ENCODE data around the gene FCF1. TPM values are rescaled to one million over a fixed set of nuclear protein-coding genes. Genes with fewer than 3 reads are reported as not detected.

Gene FCF1
- total and polyA plus RNA-seq, 2 donors from 2014 or later: 19.7 to 49.6 TPM

DNA sequence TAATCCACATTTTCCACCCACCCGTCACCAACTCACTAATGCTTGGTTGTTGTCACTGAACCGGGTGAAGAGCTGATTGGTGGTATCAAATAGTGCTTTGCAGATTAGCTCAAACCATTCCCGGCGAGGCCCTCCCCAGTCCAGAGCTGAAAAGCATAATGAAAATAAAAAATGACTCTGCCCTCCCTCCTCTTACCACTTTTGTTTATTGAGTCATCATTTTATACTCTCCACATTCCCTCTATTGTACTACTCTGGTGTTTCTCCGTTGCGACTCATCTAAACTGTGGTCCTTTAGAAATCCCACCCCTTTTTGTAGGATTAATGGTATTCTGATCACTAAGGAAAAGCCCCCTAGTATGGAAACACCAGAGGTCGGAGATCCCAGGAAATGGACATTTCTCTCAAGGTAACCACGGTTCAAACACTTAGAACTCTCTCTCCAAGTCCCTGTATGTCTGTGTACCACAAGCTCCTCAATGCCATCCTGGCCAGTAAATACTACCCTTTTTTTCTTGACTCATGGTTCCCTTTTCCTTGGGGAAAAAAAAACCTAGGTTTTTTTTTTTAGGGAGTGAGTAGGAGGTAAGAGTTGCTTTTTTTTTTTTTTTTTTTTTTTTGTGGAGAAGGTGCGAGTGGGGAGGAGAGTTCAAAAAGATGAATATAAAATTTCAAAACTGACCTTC lies 42.1 kb upstream of the FCF1 start:
- no peak overlapping the region for H3K27ac ChIP-seq (ENCODE audit: low read depth in 2 of 2, low read length in 2 of 2)
- intact Hi-C loops (cut with DNase I): no loop called here
- FAIRE-seq (no peak), DNase-seq (no peak)
- H3K27me3 ChIP-seq (ENCODE audit: control insufficient read depth, insufficient read depth, low read length): no peaks in the 10 kb centered on the region
- H3K4me3 ChIP-seq (ENCODE audit: low read length in 3 of 3): no peak overlapping the region
- TF ChIP-seq, protein P1, sequence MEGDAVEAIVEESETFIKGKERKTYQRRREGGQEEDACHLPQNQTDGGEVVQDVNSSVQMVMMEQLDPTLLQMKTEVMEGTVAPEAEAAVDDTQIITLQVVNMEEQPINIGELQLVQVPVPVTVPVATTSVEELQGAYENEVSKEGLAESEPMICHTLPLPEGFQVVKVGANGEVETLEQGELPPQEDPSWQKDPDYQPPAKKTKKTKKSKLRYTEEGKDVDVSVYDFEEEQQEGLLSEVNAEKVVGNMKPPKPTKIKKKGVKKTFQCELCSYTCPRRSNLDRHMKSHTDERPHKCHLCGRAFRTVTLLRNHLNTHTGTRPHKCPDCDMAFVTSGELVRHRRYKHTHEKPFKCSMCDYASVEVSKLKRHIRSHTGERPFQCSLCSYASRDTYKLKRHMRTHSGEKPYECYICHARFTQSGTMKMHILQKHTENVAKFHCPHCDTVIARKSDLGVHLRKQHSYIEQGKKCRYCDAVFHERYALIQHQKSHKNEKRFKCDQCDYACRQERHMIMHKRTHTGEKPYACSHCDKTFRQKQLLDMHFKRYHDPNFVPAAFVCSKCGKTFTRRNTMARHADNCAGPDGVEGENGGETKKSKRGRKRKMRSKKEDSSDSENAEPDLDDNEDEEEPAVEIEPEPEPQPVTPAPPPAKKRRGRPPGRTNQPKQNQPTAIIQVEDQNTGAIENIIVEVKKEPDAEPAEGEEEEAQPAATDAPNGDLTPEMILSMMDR (IDR thresholded peaks at IDR 0.05; ENCODE audit: borderline replicate concordance, extremely low read depth, insufficient read depth): no peak
- no peak overlapping the region for H3K9ac ChIP-seq (ENCODE audit: low read length in 3 of 3)
- H3K4me1 ChIP-seq (ENCODE audit: control insufficient read depth in 2 of 3, insufficient read depth in 2 of 3, low read depth in 1 of 3, low read length in 3 of 3): no peaks in the 10 kb centered on the region
- H3K9me3 ChIP-seq (ENCODE audit: control insufficient read depth in 2 of 3, insufficient read depth in 1 of 3, low read length in 3 of 3): no peaks in the 10 kb centered on the region
- peaks cover 5 to 67% (median 34%) of the 10 kb centered on the region in 3 donors for H3K36me3 ChIP-seq (ENCODE audit: control insufficient read depth in 2 of 3, insufficient read depth in 3 of 3, low read length in 3 of 3)

DNA sequence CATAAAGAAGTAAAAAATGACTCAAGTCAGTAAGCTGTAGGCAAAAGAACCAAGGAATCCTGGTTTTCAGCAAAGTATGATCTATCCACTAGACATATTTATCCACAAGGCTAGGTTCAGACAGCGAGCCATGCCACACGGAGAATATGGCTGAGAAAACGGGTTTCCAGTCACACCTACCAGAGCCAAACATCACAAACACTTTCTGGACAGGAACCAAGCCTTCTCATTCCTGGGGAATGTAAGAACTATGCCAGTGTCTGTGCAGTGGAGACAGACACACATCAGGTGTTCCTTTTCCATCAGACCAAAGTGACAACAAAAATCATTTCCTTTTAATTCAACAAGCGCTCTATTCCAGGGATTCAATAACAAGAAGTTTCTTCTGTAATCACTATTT lies 41.2 kb upstream of the FCF1 start:
- no peak for FAIRE-seq

DNA sequence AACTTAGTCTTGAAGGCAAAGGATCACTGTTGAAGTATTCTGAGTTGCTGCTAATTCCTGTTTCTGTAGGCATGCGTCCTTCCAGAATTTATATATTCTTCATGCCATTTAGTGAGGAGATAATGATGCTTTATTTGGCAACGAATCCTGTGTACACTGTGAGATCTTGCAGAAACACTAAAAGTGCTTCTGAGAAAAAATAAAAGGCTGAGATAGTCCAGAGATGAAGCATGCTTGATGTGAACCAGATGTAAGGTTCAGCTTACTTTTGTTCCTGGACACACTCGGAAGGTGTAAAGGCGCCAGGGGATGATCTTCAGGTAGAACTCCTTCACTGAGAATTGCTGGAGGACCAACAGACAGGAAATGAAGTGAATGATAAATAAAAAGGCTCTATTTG lies 39.2 kb upstream of the FCF1 start:
- H3K4me1 ChIP-seq (ENCODE audit: control insufficient read depth in 2 of 3, insufficient read depth in 2 of 3, low read depth in 1 of 3, low read length in 3 of 3): no peaks in the 10 kb centered on the region
- intact Hi-C loops (cut with DNase I): no loop called here

More for the DNA sequence above, 41.2 kb upstream of the FCF1 start:
- Histone ChIP-seq H3K9me3 (ENCODE audit: control insufficient read depth in 2 of 3, insufficient read depth in 1 of 3, low read length in 3 of 3) (no peaks in the 10 kb centered on the region), H3K27me3 (ENCODE audit: control insufficient read depth, insufficient read depth, low read length) (no peaks in the 10 kb centered on the region), H3K4me1 (ENCODE audit: control insufficient read depth in 2 of 3, insufficient read depth in 2 of 3, low read depth in 1 of 3, low read length in 3 of 3) (no peaks in the 10 kb centered on the region), H3K27ac (ENCODE audit: low read depth in 2 of 2, low read length in 2 of 2) (no peak overlapping the region), H3K36me3 (ENCODE audit: control insufficient read depth in 2 of 3, insufficient read depth in 3 of 3, low read length in 3 of 3) (peaks cover 5 to 73% (median 40%) of the 10 kb centered on the region in 3 donors), H3K9ac (ENCODE audit: low read length in 3 of 3) (no peak overlapping the region), H3K4me3 (ENCODE audit: low read length in 3 of 3) (no peak overlapping the region)
- TF ChIP-seq, protein P1 (IDR thresholded peaks at IDR 0.05; ENCODE audit: borderline replicate concordance, extremely low read depth, insufficient read depth): no peak
- intact Hi-C loops (cut with DNase I): no loop called here
- no peak for DNase-seq

More for the DNA sequence above, 39.2 kb upstream of the FCF1 start:
- no peak overlapping the region for H3K27ac ChIP-seq (ENCODE audit: low read depth in 2 of 2, low read length in 2 of 2)
- TF ChIP-seq, protein P1 (IDR thresholded peaks at IDR 0.05; ENCODE audit: borderline replicate concordance, extremely low read depth, insufficient read depth): no peak
- no peak overlapping the region for H3K4me3 ChIP-seq (ENCODE audit: low read length in 3 of 3)
- H3K36me3 ChIP-seq (ENCODE audit: control insufficient read depth in 2 of 3, insufficient read depth in 3 of 3, low read length in 3 of 3): peaks cover 5 to 56% (median 34%) of the 10 kb centered on the region in 3 donors
- no peak overlapping the region for H3K9ac ChIP-seq (ENCODE audit: low read length in 3 of 3)
- no peaks in the 10 kb centered on the region for H3K27me3 ChIP-seq (ENCODE audit: control insufficient read depth, insufficient read depth, low read length)
- no peaks in the 10 kb centered on the region for H3K9me3 ChIP-seq (ENCODE audit: control insufficient read depth in 2 of 3, insufficient read depth in 1 of 3, low read length in 3 of 3)
- FAIRE-seq: no peak
- no peak for DNase-seq
